ENCODE data around the gene MED13L.
A peak's percentile ranks its signal among the peaks of the same experiment; 100 is the strongest.
"Not testable (repeated sequence)": the region's sequence is repeated elsewhere in the genome, so short reads cannot be mapped to it uniquely, and the experiment has no call there.

The MED13L gene

DNA sequence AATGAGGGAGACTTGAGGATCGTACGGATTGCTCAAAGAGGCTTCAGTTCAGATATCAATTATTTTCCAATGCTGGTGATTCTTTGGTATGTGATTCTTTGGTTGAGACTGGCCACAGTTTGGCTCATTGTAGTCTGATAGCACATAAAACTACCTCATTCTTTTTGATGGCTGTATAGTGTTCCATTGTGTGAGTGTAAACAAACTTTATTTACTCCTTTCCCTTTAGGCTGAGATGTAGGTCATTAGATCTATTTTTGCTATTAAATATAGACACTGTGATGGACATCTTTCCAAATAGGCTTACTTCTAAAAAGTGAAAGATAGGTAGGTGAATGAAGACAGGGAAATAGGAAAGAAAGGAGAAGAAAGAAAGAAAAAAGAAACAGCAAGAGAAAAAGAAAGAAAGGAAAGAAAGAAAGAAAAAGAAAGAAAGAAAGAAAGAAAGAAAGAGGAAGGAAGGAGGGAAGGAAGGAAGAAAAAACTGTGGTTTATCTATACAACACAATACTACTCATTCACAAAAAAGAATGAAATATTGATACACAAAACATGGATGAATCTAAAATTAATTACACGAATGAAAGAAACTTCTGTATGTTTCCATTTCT is 19.8 kb upstream of the MED13L start:
- no peak overlapping the region for H3K4me3 Mint-ChIP-seq
- H3K27me3 Mint-ChIP-seq, result peaks cover 0 to 4% of the 10 kb centered on the region in 2 donors
- H3K4me1 Mint-ChIP-seq, result peaks cover 5% of the 10 kb centered on the region in 2 donors
- H3K9me3 Mint-ChIP-seq, result peaks cover 2 to 5% of the 10 kb centered on the region in 2 donors
- peak overlapping the region; percentile 6 for H3K27ac Mint-ChIP-seq
- H3K36me3 Mint-ChIP-seq, result no peaks in the 10 kb centered on the region
- ATAC-seq (replicated peaks) (no peak), DNase-seq (no peak)

GRCh38 chr12:116295327-116296263 is 18.1 kb upstream of the MED13L start:
- peaks cover 2 to 5% of the 10 kb centered on the region in 2 donors for H3K9me3 Mint-ChIP-seq
- no peak overlapping the region for H3K27ac Mint-ChIP-seq
- no peak for DNase-seq
- no peak overlapping the region for H3K4me3 Mint-ChIP-seq
- no peak for ATAC-seq (replicated peaks)
- H3K4me1 Mint-ChIP-seq, result peaks cover 5% of the 10 kb centered on the region in 2 donors
- no peaks in the 10 kb centered on the region for H3K36me3 Mint-ChIP-seq
- H3K27me3 Mint-ChIP-seq, result peaks cover 0 to 4% of the 10 kb centered on the region in 2 donors

GRCh38 chr12:116294454-116295165 is 17.1 kb upstream of the MED13L start:
- H3K36me3 Mint-ChIP-seq, result no peaks in the 10 kb centered on the region
- no peak for ATAC-seq (replicated peaks)
- H3K4me3 Mint-ChIP-seq, result no peak overlapping the region
- peaks cover 5% of the 10 kb centered on the region in 2 donors for H3K4me1 Mint-ChIP-seq
- peaks cover 2 to 5% of the 10 kb centered on the region in 2 donors for H3K9me3 Mint-ChIP-seq
- H3K27ac Mint-ChIP-seq, result no peak overlapping the region
- peaks cover 0 to 4% of the 10 kb centered on the region in 2 donors for H3K27me3 Mint-ChIP-seq
- DNase-seq, result no peak

DNA sequence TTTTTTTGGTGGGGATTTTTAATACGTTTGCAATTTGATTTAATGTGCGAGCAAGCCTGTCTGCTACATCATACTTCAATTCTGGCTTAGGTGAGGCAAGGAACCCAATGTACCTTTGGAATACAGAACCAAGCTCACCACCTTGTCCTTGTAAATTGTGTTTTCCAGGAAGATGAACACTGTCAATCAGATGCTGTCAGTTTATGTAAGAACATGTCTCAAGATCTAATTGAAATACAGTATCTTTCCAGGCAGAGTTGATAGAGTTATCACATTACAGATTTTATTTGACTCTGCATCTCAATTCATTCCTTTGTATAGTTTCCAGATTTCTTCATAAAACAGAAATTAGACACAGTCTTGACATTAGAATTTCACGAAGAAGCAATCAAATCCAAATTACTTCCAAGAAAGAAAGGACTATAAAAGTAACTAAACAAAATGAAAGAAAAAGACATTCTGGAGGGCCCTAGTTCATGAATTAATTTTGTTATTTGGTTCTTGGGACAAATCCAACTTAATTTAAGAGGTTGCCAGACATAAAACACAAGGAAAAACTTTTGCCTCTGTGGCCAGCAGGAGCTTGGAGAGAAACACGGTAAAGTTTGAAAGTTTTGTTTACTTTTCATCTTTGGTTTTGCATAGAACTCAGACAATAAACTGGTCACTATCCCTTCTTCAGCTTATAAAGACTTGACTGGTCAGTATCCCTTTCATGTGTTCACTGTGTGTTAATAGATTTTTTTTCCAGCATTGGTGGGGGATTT is 16.4 kb upstream of the MED13L start:
- H3K27ac Mint-ChIP-seq, result no peak overlapping the region
- peaks cover 0 to 2% of the 10 kb centered on the region in 2 donors for H3K4me1 Mint-ChIP-seq
- ATAC-seq (replicated peaks) (no peak), DNase-seq (no peak)
- peaks cover 2 to 5% of the 10 kb centered on the region in 2 donors for H3K9me3 Mint-ChIP-seq
- H3K4me3 Mint-ChIP-seq, result no peak overlapping the region
- H3K27me3 Mint-ChIP-seq, result peaks cover 0 to 4% of the 10 kb centered on the region in 2 donors
- H3K36me3 Mint-ChIP-seq, result no peaks in the 10 kb centered on the region

DNA sequence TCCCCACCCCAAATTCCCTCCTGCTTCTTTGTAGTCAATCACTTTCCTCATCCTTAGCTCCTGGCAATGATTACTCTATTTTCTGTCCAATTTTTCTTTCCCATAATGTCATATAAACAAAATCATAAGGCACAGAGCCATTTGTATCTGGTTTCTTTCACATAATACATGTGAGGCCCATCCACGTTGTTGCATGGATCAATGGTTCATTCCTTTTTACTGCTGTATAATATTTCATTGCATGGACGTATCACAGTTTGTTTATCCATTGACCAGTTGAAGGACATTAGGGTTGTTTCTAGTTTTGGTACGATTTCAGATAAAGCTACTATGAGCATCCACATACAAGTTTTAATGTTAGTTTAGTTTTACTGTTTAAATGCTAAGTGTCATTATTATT is 13.7 kb upstream of the MED13L start:
- no peak overlapping the region for H3K4me3 Mint-ChIP-seq
- peaks cover 0 to 4% of the 10 kb centered on the region in 2 donors for H3K27me3 Mint-ChIP-seq
- H3K9me3 Mint-ChIP-seq, result peaks cover 2 to 5% of the 10 kb centered on the region in 2 donors
- no peaks in the 10 kb centered on the region for H3K4me1 Mint-ChIP-seq
- H3K36me3 Mint-ChIP-seq, result no peaks in the 10 kb centered on the region
- no peak for ATAC-seq (replicated peaks)
- no peak overlapping the region for H3K27ac Mint-ChIP-seq
- no peak for DNase-seq

DNA sequence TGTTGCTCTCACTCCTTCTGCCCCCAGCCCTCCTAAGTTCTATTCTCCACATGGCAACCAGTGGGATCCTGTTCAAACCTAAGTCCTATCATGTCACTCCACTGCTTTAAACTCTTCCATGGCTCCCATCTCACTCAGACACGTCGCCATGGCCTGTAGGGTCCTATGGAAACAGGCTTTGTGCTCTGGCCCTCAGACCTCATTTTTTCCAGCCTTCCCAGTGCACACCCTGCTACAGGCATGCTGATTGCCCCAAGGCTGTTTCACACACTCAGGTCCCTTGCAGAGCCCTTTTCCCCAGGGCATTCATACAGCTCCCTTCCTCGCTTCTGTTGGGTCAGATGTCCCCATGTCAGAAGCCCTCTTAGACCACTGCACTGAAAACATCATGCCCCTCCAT is 11.2 kb upstream of the MED13L start:
- H3K36me3 Mint-ChIP-seq, result no peaks in the 10 kb centered on the region
- no peaks in the 10 kb centered on the region for H3K27me3 Mint-ChIP-seq
- H3K4me3 Mint-ChIP-seq, result no peak overlapping the region
- no peak for ATAC-seq (replicated peaks)
- no peaks in the 10 kb centered on the region for H3K4me1 Mint-ChIP-seq
- H3K27ac Mint-ChIP-seq, result no peak overlapping the region
- H3K9me3 Mint-ChIP-seq, result no peaks in the 10 kb centered on the region
- DNase-seq, result no peak

DNA sequence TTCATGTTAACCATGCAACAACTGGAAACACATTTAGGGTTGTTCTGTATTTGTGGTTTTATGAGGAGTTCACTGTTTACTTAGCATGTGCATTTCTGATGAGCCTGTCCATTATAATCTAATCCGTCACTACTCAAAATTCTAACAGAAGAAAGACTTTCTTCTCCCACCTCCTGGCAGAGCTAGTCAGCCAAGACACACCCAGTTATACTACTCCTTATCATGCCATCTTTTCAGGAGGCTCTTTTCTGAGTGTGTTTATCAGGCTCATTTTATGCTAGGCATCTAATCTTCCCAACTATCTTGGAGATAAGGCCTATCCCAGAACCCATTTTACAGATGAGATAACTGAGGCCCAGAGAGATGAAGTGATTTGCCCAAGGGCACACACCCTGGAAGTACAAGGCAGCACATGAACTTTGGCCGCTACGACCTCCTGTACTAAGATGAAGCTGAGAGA is 10.4 kb upstream of the MED13L start:
- no peak overlapping the region for H3K27ac Mint-ChIP-seq
- H3K36me3 Mint-ChIP-seq, result no peaks in the 10 kb centered on the region
- no peaks in the 10 kb centered on the region for H3K9me3 Mint-ChIP-seq
- no peak for ATAC-seq (replicated peaks)
- no peak for DNase-seq
- no peak overlapping the region for H3K4me3 Mint-ChIP-seq
- peaks cover 0 to 5% of the 10 kb centered on the region in 2 donors for H3K4me1 Mint-ChIP-seq
- H3K27me3 Mint-ChIP-seq, result no peaks in the 10 kb centered on the region

GRCh38 chr12:116284396-116284795 is 6.9 kb upstream of the MED13L start:
- ATAC-seq (replicated peaks) (no peak), DNase-seq (no peak)
- H3K4me1 Mint-ChIP-seq, result peaks cover 9 to 23% of the 10 kb centered on the region in 2 donors
- H3K36me3 Mint-ChIP-seq, result no peaks in the 10 kb centered on the region
- no peaks in the 10 kb centered on the region for H3K9me3 Mint-ChIP-seq
- H3K27ac Mint-ChIP-seq, result no peak overlapping the region
- no peak overlapping the region for H3K4me3 Mint-ChIP-seq
- H3K27me3 Mint-ChIP-seq, result no peaks in the 10 kb centered on the region

DNA sequence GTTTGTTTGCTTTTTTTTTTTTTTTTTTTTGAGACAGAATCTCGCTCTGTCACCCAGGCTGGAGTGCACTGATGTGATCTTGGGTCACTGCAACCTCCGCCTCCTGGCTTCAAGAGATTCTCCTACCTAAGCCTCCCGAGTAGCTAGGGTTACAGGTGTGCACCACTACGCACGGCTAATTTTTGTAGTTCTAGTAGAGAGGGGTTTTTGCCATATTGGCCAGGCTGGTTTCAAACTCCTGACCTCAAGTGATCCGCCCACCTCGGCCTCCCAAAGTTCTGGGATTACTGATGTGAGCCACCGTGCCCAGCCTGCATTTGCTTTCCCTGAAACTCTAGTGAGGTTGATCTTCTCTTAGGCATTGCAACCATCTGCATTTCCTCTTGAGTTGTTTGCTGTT is 6.4 kb upstream of the MED13L start:
- H3K36me3 Mint-ChIP-seq; DNase-seq; H3K27ac Mint-ChIP-seq; H3K27me3 Mint-ChIP-seq; ATAC-seq (replicated peaks); H3K4me3 Mint-ChIP-seq; H3K9me3 Mint-ChIP-seq: not testable (repeated sequence)
- H3K4me1 Mint-ChIP-seq, result peaks cover 9 to 28% of the 10 kb centered on the region in 2 donors

DNA sequence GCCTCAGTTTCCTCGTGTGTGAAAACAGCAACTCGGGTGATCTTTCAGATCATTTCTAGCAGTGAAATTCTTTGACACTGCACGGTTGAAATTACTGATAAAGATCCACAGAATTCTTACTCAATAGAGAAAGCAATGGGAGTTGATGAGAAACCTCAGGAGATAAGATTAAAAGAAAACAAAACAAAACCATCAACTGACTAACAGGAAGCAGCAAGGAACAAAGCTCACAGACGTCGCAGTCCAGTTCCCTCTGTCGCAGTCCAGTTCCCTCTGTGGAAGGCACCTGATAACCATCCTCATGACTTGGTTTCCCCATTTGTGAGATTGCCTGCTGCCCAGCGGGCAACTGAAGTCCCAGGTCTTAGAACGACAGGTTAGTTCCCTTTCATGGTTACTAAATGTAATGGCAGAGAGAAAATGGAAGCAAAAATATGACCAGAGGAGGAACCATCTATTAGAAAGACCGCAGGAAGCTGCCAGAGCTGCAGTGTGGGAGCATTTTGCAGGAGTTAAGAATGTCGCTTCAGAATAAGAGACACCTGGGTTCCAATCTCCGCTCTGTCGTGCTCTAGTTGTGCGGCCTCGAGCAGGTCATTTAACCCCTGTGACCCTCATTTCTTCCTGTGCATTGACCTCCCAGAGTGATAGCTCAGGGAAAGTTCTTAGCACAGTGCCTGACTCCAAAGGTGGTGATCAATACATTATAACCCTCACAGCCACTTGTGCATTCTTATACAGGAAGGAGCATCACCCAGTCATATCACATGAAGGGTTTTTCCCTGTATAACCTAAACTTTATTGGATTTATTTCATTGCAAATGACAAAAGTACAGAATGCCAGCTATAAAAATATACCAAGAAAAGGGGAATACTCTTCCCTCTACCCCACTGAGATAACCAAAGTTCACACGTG is 5.1 kb upstream of the MED13L start:
- Mint-ChIP-seq H3K9me3 (no peaks in the 10 kb centered on the region), H3K27me3 (no peaks in the 10 kb centered on the region), H3K4me3 (peak overlapping the region; percentile 74 to 80), H3K4me1 (peaks cover 13 to 36% of the 10 kb centered on the region in 2 donors), H3K36me3 (no peaks in the 10 kb centered on the region), H3K27ac (peak overlapping the region; percentile 82)
- DNase-seq, result no peak
- ATAC-seq (replicated peaks), result peak; percentile 40

DNA sequence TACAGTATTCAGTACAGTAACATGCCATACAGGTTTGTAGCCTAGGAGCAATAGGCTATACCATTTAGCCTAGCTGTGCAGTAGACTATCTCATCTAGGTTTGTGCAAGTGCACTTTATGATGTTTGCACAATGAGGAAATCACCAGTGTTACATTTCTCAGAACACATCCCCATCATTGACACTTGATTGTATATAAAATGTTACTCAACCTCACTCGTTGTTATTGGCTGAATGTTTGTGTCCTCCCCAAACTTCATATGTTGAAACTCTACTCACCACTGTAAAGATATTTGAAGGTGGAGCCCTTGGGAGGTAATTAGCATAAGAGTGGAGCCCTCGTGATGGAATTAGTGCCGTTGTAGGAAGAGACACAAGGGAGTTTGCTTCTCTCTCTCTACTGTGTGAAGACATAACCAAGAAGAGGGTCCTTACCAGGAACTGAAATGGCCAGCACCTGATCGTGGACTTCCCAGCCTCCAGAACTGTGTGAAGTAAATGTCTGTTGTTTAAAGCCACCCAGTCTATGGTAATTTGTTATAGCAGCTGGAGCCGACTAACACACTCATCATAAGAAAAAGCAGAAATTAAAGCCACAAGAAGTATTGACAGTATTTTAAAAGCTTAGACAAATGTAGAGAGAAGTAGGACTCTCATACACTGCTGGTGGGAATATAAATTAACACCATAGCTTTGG is 3.2 kb upstream of the MED13L start:
- Mint-ChIP-seq H3K27ac (no peak overlapping the region), H3K27me3 (no peaks in the 10 kb centered on the region), H3K9me3 (no peaks in the 10 kb centered on the region), H3K4me3 (no peak overlapping the region), H3K36me3 (peaks cover 2 to 5% of the 10 kb centered on the region in 2 donors), H3K4me1 (peaks cover 13 to 39% of the 10 kb centered on the region in 2 donors)
- no peak for DNase-seq
- ATAC-seq (replicated peaks), result no peak

DNA sequence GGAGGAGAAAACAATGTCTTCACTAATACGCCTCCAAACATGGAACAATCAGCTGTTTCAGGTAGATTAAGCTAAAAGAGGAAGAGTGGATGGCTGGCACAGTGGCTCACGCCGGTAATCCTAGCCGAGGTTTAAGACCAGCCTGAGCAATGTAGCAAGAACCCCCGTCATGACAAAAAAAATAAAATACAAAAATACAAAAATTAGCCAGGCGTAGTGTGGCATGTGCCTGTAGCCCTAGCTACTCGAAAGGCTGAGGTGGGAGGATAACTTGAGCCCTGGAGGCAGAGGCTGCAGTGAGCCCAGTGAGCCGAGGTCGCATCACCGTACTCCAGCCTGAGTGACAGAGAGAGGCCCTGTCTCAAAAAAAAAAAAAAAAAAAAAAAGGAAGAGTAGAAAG is 1.2 kb upstream of the MED13L start:
- DNase-seq (no peak), ATAC-seq (replicated peaks) (no peak)
- Mint-ChIP-seq H3K4me1 (peaks cover 23 to 57% of the 10 kb centered on the region in 2 donors), H3K27ac (peak overlapping the region; percentile 84), H3K9me3 (no peaks in the 10 kb centered on the region), H3K36me3 (peaks cover 2 to 5% of the 10 kb centered on the region in 2 donors), H3K27me3 (no peaks in the 10 kb centered on the region), H3K4me3 (peak overlapping the region; percentile 63 to 70)

All from stimulated activated naive B cell treated with anti-CD40 and anti-IgM and Interleukin-4, amounts not matched to agents 10 μg/mL and 1 μg/mL and 100 μg/mL, for 72 hours (primary cell).